H9 (cell line): ENCODE data around the gene PDHB. TPM values are rescaled to one million over a fixed set of nuclear protein-coding genes. Genes with fewer than 3 reads are reported as not detected.

Experiments used
- DNase-seq: peaks from one replicate; pipeline ENCODE4 v3.0.0-alpha.2; 2017
- H2AFZ ChIP-seq: one replicate; pipeline ENCODE4 v1.6.1; 2013; ENCODE audit warnings: mild to moderate bottlenecking, low read length, control low read depth, moderate library complexity
- H2AK5ac ChIP-seq: 2 replicates; pipeline ENCODE4 v1.6.1; 2013; ENCODE audit warnings: low read length, control low read depth, mixed read lengths; ENCODE audit not compliant: insufficient read length
- H2BK120ac ChIP-seq: one replicate; pipeline ENCODE4 v1.6.1; 2013; ENCODE audit warnings: low read depth, mild to moderate bottlenecking, low read length, control low read depth, inconsistent platforms; ENCODE audit not compliant: poor library complexity, severe bottlenecking
- H2BK12ac ChIP-seq: 2 replicates; pipeline ENCODE4 v1.6.1; 2013; ENCODE audit warnings: low read length, control low read depth, mixed read lengths, low read depth; ENCODE audit not compliant: insufficient read length
- H2BK15ac ChIP-seq: 2 replicates; pipeline ENCODE4 v1.6.1; 2013; ENCODE audit warnings: low read depth, low read length, control low read depth
- H2BK20ac ChIP-seq: one replicate; pipeline ENCODE4 v1.6.1; 2013; ENCODE audit warnings: low read depth, mild to moderate bottlenecking, low read length, control low read depth, inconsistent platforms; ENCODE audit not compliant: poor library complexity, severe bottlenecking
- H2BK5ac ChIP-seq: 2 replicates; pipeline ENCODE4 v1.6.1; 2013; ENCODE audit warnings: low read length, control low read depth, mixed read lengths; ENCODE audit not compliant: insufficient read length
- H3K14ac ChIP-seq: 2 replicates; pipeline ENCODE4 v1.6.1; 2013; ENCODE audit warnings: low read length, control low read depth; ENCODE audit not compliant: insufficient read depth
- H3K18ac ChIP-seq: 2 replicates; pipeline ENCODE4 v1.6.1; 2013; ENCODE audit warnings: low read depth, mild to moderate bottlenecking, mixed read lengths, low read length, control low read depth; ENCODE audit not compliant: insufficient read length
- H3K23ac ChIP-seq: 2 replicates; pipeline ENCODE4 v1.6.1; 2013; ENCODE audit warnings: low read length, control low read depth, mixed read lengths, low read depth; ENCODE audit not compliant: insufficient read length
- H3K23me2 ChIP-seq: 2 replicates; pipeline ENCODE4 v1.6.1; 2013; ENCODE audit warnings: low read depth, mild to moderate bottlenecking, mixed read lengths, low read length, control low read depth; ENCODE audit not compliant: insufficient read length, poor library complexity, severe bottlenecking
- H3K27ac ChIP-seq: 2 replicates; pipeline ENCODE4 v1.5.1; 2013; ENCODE audit warnings: low read length, control low read depth, mixed read lengths, low read depth; ENCODE audit not compliant: insufficient read length
- H3K27me3 ChIP-seq: 2 replicates; pipeline ENCODE4 v1.6.1; 2013; ENCODE audit warnings: low read length, control low read depth, inconsistent platforms; ENCODE audit not compliant: insufficient read depth
- H3K4ac ChIP-seq: 2 replicates; pipeline ENCODE4 v1.6.1; 2013; ENCODE audit warnings: low read depth, mild to moderate bottlenecking, control low read depth, inconsistent platforms, low read length, moderate library complexity
- H3K4me1 ChIP-seq: 2 replicates; pipeline ENCODE4 v1.6.1; 2013; ENCODE audit warnings: low read length, control low read depth, inconsistent platforms; ENCODE audit not compliant: insufficient read depth
- H3K4me2 ChIP-seq: 2 replicates; pipeline ENCODE4 v1.6.1; 2013; ENCODE audit warnings: low read length, control low read depth, mixed read lengths; ENCODE audit not compliant: insufficient read length, insufficient read depth
- H3K56ac ChIP-seq: 2 replicates; pipeline ENCODE4 v1.6.1; 2013; ENCODE audit warnings: low read depth, mild to moderate bottlenecking, mixed read lengths, low read length, control low read depth; ENCODE audit not compliant: insufficient read length
- H3K79me1 ChIP-seq: 2 replicates; pipeline ENCODE4 v1.6.1; 2013; ENCODE audit warnings: low read depth, mild to moderate bottlenecking, moderate library complexity, low read length, control low read depth, inconsistent platforms; ENCODE audit not compliant: insufficient read depth, poor library complexity, severe bottlenecking
- H3K79me2 ChIP-seq: 2 replicates; pipeline ENCODE4 v1.6.1; 2013; ENCODE audit warnings: low read length, control low read depth, inconsistent platforms; ENCODE audit not compliant: insufficient read depth
- H3K9ac ChIP-seq: 2 replicates; pipeline ENCODE4 v1.6.1; 2013; ENCODE audit warnings: low read length, control low read depth, mixed read lengths; ENCODE audit not compliant: insufficient read length; ENCODE audit errors: extremely low read depth
- H3K9me3 ChIP-seq: one replicate; pipeline ENCODE4 v1.6.1; 2013; ENCODE audit warnings: low read depth, low read length, inconsistent platforms; ENCODE audit not compliant: control insufficient read depth
- H3T11ph ChIP-seq: one replicate; pipeline ENCODE4 v1.6.1; 2013; ENCODE audit warnings: mild to moderate bottlenecking, low read length, control low read depth, inconsistent platforms
- H4K20me1 ChIP-seq: one replicate; pipeline ENCODE4 v1.6.1; 2013; ENCODE audit not compliant: control insufficient read depth, insufficient read length, insufficient read depth
- H4K5ac ChIP-seq: 2 replicates; pipeline ENCODE4 v1.6.1; 2013; ENCODE audit warnings: low read depth, mild to moderate bottlenecking, mixed read lengths, low read length, control low read depth; ENCODE audit not compliant: insufficient read length
- H4K8ac ChIP-seq: replicated peaks from 2 replicates; pipeline ENCODE4 v1.6.1; 2013; ENCODE audit warnings: low read length, control low read depth, mixed read lengths, low read depth; ENCODE audit not compliant: insufficient read length
- H4K91ac ChIP-seq: 2 replicates; pipeline ENCODE4 v1.6.1; 2013; ENCODE audit warnings: low read depth, mild to moderate bottlenecking, moderate library complexity, mixed read lengths, low read length, control low read depth; ENCODE audit not compliant: insufficient read length
- H3K27ac Mint-ChIP-seq, 3 experiments: 2 replicates in 2 of 3; 3 replicates in 1 of 3; pipeline ENCODE4 v1.8.0; 2020 to 2021; ENCODE audit warnings: mixed read lengths in 3 of 3, mild to moderate bottlenecking in 1 of 3, moderate library complexity in 1 of 3
- H3K27me3 Mint-ChIP-seq: 2 replicates; pipeline ENCODE4 v1.8.0; 2021; ENCODE audit warnings: low read depth, mild to moderate bottlenecking, moderate library complexity, mixed read lengths
- H3K36me3 Mint-ChIP-seq, 3 experiments: 2 replicates in 2 of 3; 3 replicates in 1 of 3; pipeline ENCODE4 v1.8.0; 2020 to 2021; ENCODE audit warnings: low read depth in 3 of 3, mixed read lengths in 3 of 3; ENCODE audit not compliant: insufficient read depth in 1 of 3
- H3K4me1 Mint-ChIP-seq, 2 experiments: 2 replicates each; pipeline ENCODE4 v1.8.0; 2020; ENCODE audit warnings: mixed read lengths in 2 of 2
- H3K4me3 Mint-ChIP-seq, 2 experiments: 2 replicates in 1 of 2; 3 replicates in 1 of 2; pipeline ENCODE4 v1.8.0; 2020 to 2021; ENCODE audit warnings: mild to moderate bottlenecking in 2 of 2, mixed read lengths in 2 of 2, moderate library complexity in 1 of 2
- H3K9me3 Mint-ChIP-seq, 2 experiments: 2 replicates in 1 of 2; 3 replicates in 1 of 2; pipeline ENCODE4 v1.8.0; 2020; ENCODE audit warnings: mild to moderate bottlenecking in 2 of 2, mixed read lengths in 2 of 2, moderate library complexity in 1 of 2
- WGBS: extraction: QIAGEN DNeasy Blood & Tissue Kit; methylation state at CpG from one replicate; pipeline ENCODE4 v1.1.7; 2013; ENCODE audit warnings: missing lambda C conversion rate, low lambda C conversion rate, mixed read lengths; ENCODE audit not compliant: insufficient read length; ENCODE audit errors: extremely low coverage; 5-methylcytosine and 5-hydroxymethylcytosine counted together
- total RNA-seq: library from RNA; stranded (reverse); gene quantifications from 2 replicates; pipeline ENCODE4 v1.2.1, GENCODE V29; 2021
- TF ChIP-seq, protein P1 (sequence below): fragments of 200-600 bp; sonication (generic); conservative IDR thresholded peaks from 3 replicates; pipeline ENCODE4 v1.8.0; 2021; ENCODE audit warnings: antibody characterized with exemption, mild to moderate bottlenecking

PDHB gene
- total RNA-seq, 1 experiment from 2014 or later = 132 TPM

DNA sequence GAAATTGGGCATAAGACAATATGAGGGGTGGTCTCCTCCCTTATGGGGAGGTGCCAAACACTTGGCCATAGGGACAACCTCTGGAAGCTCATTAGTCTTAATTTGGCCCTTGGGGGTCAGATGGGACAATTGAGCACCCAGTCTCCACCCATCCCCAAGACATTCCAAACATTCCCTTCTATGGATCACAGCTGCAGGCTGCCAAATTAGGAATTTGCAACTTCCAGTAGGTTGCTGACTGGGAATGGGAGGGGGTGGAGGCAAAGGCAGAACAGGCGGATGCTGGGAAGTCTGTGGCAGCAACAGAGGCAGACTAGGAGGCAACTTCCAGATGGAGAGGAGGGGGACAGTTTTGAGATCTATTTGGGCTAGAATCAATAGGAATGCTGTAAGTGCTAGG, 1.4 kb upstream of the PDHB start:
- peak overlapping the region; percentile 28 for H3K27ac ChIP-seq
- no peak overlapping the region for H2BK120ac ChIP-seq
- Mint-ChIP-seq H3K9me3 (no peaks in the 10 kb centered on the region; a peak in 1 of 5 replicates), H3K36me3 (peaks cover 20 to 22% (median 20%) of the 10 kb centered on the region in 3 experiments), H3K4me3 (peak overlapping the region; percentile 22 to 92; a peak in 3 of 5 replicates), H3K27ac (peak overlapping the region; percentile 90 to 98 (median 96)), H3K27me3 (peaks cover under 1% of the 10 kb centered on the region; the same call in 1 of the 2 replicates), H3K4me1 (peaks cover 33 to 40% of the 10 kb centered on the region in 2 experiments)
- no peaks in the 10 kb centered on the region for H3K79me1 ChIP-seq
- H3K18ac ChIP-seq = peak overlapping the region; percentile 88
- no peak overlapping the region for H2BK20ac ChIP-seq
- no peaks in the 10 kb centered on the region for H3K23me2 ChIP-seq
- no peak overlapping the region for H2BK5ac ChIP-seq
- no peaks in the 10 kb centered on the region for H3K9me3 ChIP-seq
- peaks cover 1% of the 10 kb centered on the region; the same call in 1 of the 2 replicates for H3K79me2 ChIP-seq
- WGBS = no CpG with 5 or more reads among the region's 1 CpG
- no peak overlapping the region for H3K56ac ChIP-seq
- H4K8ac ChIP-seq = no peak overlapping the region
- H3T11ph ChIP-seq = no peak overlapping the region
- TF ChIP-seq, protein P1, sequence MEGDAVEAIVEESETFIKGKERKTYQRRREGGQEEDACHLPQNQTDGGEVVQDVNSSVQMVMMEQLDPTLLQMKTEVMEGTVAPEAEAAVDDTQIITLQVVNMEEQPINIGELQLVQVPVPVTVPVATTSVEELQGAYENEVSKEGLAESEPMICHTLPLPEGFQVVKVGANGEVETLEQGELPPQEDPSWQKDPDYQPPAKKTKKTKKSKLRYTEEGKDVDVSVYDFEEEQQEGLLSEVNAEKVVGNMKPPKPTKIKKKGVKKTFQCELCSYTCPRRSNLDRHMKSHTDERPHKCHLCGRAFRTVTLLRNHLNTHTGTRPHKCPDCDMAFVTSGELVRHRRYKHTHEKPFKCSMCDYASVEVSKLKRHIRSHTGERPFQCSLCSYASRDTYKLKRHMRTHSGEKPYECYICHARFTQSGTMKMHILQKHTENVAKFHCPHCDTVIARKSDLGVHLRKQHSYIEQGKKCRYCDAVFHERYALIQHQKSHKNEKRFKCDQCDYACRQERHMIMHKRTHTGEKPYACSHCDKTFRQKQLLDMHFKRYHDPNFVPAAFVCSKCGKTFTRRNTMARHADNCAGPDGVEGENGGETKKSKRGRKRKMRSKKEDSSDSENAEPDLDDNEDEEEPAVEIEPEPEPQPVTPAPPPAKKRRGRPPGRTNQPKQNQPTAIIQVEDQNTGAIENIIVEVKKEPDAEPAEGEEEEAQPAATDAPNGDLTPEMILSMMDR = no peak
- H4K91ac ChIP-seq = no peak overlapping the region
- no peaks in the 10 kb centered on the region for H4K20me1 ChIP-seq
- no peaks in the 10 kb centered on the region for H3K27me3 ChIP-seq
- peaks cover 9% of the 10 kb centered on the region; the same call in 1 of the 2 replicates for H3K4me1 ChIP-seq
- no peak overlapping the region for H3K4ac ChIP-seq
- no peak overlapping the region for H2BK15ac ChIP-seq
- H3K4me2 ChIP-seq = peak overlapping the region; percentile 38
- no peak overlapping the region for H2AK5ac ChIP-seq
- no peak overlapping the region for H2AFZ ChIP-seq
- peak overlapping the region; percentile 80 for H2BK12ac ChIP-seq
- H3K23ac ChIP-seq = no peak overlapping the region
- H3K14ac ChIP-seq = no peak overlapping the region; the same call in 1 of the 2 replicates
- no peak overlapping the region for H4K5ac ChIP-seq
- peak; percentile 90 for DNase-seq
- no peak overlapping the region for H3K9ac ChIP-seq
